Iris pigment epithelial cell (primary cell): ENCODE measurements around the gene CPED1.
A peak's percentile ranks its signal among the peaks of the same experiment; 100 is the strongest.

Experiments used
- DNase-seq: peaks from one replicate; pipeline ENCODE4 v3.0.0-alpha.2; 2011; ENCODE audit warnings: low read depth

CPED1 gene

GRCh38 chr7:120988591-120989256, at the start of gene CPED1:
Gene CPED1 (plus strand): TSS chr7:120988711. CDS start chr7:120989622, 911 bp downstream.
- peak; percentile 79 for DNase-seq

- no peak for DNase-seq
Observed at GRCh38 chr7:120939345-120939744, 49.2 kb upstream of the CPED1 start.

GRCh38 chr7:120941064-120941463, 47.4 kb upstream of the CPED1 start:
- no peak for DNase-seq

DNA sequence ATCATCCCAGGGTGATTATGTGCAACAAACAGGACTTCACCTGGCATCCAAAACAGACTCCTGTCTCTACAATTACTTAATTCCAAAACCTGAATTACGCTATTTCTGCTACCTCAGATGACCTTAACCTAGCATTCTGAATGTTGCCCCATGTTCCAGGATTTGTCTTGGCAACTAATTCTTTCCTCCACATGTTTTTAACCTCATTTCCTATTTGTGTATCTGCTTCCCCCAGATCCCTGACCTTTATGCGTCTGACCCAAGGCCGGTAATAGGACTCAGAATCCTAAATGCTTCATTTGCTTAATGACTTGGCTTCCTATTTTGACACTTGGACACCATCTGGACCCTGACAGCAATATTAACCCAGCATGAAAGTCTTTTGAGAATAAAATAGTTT, 46.7 kb upstream of the CPED1 start:
- DNase-seq, result no peak

DNA sequence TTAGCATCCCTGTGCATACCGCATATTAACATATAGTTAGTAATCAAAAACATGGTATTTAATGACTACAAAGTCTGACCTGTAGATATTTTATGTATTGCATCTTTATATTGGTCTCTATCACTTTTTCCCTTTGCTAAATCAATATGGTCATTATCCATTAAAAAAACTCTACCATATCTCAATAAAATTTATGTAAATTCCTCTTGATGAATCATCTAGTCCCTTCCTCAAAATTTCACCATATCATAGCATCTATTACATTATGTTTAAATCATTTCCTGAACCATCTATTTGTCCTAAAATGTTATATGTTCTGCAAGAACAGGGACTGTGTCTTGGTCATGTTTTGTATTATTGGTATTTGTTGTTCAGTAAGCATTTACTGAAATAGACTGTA, 45.6 kb upstream of the CPED1 start:
- no peak for DNase-seq

GRCh38 chr7:120944826-120945562, 43.5 kb upstream of the CPED1 start:
- DNase-seq, result no peak

GRCh38 chr7:120947980-120948379, 40.5 kb upstream of the CPED1 start:
- no peak for DNase-seq

DNA sequence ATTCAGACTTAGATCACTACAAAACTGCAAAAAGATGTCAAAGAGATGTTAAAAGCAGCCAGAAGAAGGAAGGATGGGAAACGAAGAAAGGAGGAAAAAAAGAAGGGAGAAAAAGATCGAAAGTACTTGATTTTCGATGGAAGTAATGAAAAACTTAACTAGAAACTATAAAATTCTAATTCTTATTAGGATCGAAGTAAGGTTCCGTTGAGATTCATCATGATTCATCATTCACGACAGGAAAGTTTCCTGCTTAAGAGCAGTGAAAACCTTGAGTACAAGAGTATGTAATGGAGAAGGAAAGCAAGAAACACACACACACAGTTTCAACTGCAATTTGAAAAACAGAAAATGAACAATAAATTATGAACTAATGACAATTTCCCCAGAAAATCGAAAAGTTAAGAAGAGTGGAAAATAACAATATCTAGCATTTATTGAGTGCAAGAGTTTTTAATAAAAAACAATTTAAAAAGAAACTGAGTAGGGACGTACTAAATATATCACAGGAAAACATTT, 39.1 kb upstream of the CPED1 start:
- DNase-seq, result no peak

- DNase-seq, result no peak
Observed at GRCh38 chr7:120949998-120950538, 38.4 kb upstream of the CPED1 start.

DNA sequence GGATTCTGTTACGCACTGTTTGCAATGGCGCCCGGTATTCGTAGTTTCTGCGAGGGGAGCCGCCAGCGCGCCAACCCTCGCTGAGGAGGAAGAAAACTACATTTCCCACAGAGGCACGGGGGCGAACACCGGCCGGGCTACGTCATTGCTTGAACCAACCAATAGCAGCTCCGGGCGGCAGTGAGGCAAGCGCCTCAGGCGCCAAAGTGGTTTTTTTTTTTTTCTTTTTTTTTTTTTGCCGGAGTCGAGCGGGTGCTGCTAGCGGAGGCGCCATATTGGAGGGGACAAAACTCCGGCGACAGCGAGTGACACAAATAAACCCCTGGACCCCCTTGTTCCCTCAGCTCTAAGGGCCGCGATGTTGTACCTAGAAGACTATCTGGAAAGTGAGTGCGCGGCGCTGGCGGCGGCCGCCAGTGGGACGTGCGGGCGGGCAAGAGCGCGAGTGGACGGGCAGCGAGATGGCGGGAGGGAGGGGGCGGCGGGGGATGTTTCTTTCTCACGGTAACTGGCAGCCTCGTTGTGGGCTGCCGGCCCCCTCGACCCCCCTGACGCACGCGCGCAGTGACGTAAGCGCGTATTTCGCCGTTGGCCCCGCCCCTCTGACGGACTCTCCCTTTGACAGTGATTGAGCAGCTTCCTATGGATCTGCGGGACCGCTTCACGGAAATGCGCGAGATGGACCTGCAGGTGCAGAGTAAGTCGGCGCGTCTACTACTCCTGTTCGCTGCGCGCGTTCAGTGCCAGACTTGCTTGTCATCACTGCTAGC, 37.8 kb upstream of the CPED1 start, which contains the start of gene ING3:
Gene ING3, plus strand, starts transcription at position 239 of the 770 bp plus-strand sequence. Its CDS starts 120 bp downstream, at position 359.
- DNase-seq, result peak; percentile 97

- no peak for DNase-seq
Observed at GRCh38 chr7:120951309-120951699, 37.2 kb upstream of the CPED1 start.

DNA sequence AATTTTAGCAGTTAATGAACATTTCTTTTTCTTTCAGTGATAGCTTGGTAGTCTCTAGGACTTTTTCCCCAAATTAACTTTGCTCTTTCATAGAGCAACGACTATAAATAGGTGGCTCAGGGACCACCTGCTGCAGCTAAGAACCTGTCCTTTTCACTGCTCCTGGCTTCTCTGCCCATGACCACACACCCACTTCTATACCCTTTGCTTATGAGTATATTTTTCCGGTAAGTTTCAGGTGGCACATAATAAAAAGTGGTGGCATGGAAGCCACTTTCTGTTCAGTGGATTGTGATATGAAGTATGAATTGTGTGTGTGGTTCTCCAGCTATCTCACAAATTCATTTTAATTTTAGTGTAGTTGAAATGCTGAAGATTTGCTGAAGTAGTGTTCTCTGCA, 36.7 kb upstream of the CPED1 start:
- DNase-seq, result no peak

GRCh38 chr7:120955577-120956149, 32.8 kb upstream of the CPED1 start:
- no peak for DNase-seq

GRCh38 chr7:120959929-120960484, 28.5 kb upstream of the CPED1 start:
- no peak for DNase-seq

GRCh38 chr7:120960714-120961113, 27.8 kb upstream of the CPED1 start:
- DNase-seq, result no peak

- DNase-seq, result no peak
Observed at GRCh38 chr7:120961638-120962173, 26.8 kb upstream of the CPED1 start.

DNA sequence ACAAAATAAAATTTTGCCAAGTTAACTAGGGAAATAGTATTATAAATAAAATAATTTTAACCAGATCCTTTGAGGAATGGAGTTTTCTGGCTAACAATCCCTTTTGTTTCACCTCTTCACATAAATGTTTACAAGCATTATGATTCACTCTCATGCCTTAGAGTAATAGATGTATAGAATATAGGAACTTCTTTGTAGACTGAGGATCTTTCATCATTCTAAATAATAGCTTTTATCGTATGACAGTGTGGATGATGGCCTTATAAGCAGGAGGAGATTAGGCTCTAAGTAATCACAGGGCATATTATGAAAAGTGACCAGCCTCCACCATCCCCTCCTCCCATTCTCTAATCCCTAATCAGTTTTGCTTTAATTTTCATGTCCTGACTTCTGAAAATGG, 24.4 kb upstream of the CPED1 start:
- DNase-seq, result no peak

DNA sequence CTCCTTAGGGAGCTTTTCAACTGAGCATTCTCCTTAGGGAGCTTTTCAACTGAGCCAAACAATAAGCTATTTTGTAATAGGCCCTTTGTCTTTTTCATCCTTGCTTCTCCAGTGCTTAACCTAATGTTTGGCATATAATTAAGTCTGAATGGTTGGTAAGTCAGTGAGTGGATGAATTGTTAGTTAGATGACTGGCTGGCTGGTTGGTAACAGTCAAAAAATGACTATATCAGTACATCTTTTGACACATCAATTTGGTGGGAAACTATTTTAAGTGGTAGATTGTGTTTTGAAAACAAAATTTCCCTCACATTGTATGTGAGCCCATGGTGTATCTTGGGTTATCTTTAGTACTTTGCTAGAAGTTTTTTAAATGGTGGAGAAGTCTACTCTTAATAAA, 21.6 kb upstream of the CPED1 start:
- DNase-seq, result no peak

- peak; percentile 51 for DNase-seq
Observed at GRCh38 chr7:120973849-120974248, 14.7 kb upstream of the CPED1 start.

DNA sequence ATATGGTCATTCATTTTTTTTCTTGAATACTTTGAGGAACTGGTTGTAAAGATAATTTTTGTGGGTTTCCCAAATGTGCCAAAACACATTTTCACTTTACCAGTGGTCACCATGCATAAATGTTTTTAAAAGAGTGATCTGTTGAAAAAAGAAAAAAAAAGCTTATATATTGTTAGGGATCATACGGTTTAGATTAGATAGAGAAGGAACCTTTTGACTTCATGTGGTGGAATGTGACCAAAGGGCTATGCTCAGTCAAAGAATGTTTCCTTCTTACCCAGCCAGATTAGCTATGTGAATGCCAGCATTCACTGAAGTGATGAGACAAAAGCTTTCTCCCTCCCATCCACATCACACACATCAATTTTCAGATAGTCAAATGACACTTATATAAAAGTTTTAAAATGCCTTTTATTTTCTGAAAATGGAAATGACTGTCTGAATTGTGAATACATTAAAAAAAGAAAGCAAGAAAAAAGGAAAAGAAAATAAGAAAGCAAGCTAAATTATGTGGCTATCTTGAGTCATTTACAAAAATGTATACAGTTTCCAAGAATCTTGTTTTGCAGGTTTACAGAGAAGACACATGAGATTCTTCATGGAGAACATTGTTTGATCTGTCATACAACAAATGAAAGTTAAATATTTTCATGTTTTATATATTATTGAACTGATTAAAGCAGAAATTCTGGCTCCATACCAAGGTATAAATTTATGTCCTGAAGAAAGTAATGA, 8.6 kb upstream of the CPED1 start:
- peak; percentile 35 for DNase-seq

GRCh38 chr7:120981117-120981516, 7.4 kb upstream of the CPED1 start:
- no peak for DNase-seq
